HFFc6 (cell line): ENCODE measurements around the gene NPAS3. TPM values are rescaled to one million over a fixed set of nuclear protein-coding genes. Genes with fewer than 3 reads are reported as not detected.

ENCODE experiments used
- DNase-seq: peaks from one replicate; pipeline ENCODE4 v3.0.0-alpha.2; 2018
- H3K27ac Mint-ChIP-seq: 2 replicates; pipeline ENCODE4 v1.8.0; 2020; ENCODE audit warnings: mild to moderate bottlenecking, mixed read lengths
- H3K27me3 Mint-ChIP-seq: 2 replicates; pipeline ENCODE4 v1.8.0; 2021; ENCODE audit warnings: mild to moderate bottlenecking, moderate library complexity, mixed read lengths; ENCODE audit not compliant: insufficient read depth
- H3K36me3 Mint-ChIP-seq: 2 replicates; pipeline ENCODE4 v1.8.0; 2021; ENCODE audit warnings: low read depth, mixed read lengths
- H3K4me1 Mint-ChIP-seq: 2 replicates; pipeline ENCODE4 v1.8.0; 2020; ENCODE audit warnings: low read depth, mixed read lengths
- H3K4me3 Mint-ChIP-seq: 2 replicates; pipeline ENCODE4 v1.8.0; 2020; ENCODE audit warnings: mild to moderate bottlenecking, moderate library complexity, mixed read lengths
- H3K9me3 Mint-ChIP-seq: 2 replicates; pipeline ENCODE4 v1.8.0; 2020; ENCODE audit warnings: mild to moderate bottlenecking, mixed read lengths
- CTCF ChIP-seq: fragments of 200-600 bp; sonication (generic); IDR thresholded peaks from 2 replicates; pipeline ENCODE4 v1.5.0; 2021; ENCODE audit warnings: antibody characterized with exemption, mild to moderate bottlenecking
- total RNA-seq, 6 experiments: library from RNA; stranded (reverse); fragmentation: NEBNext Ultra II Directional; extraction: Animal tissue kit (Norgen Biotek cat#: 25700); gene quantifications; 2 replicates in 1 of 6; 3 replicates in 5 of 6; pipeline ENCODE4 v1.2.3, GENCODE V29; 2021

Gene NPAS3
- total RNA-seq, 6 experiments from 2014 or later, result not detected

- H3K36me3 Mint-ChIP-seq, result no peaks in the 10 kb centered on the region
- H3K9me3 Mint-ChIP-seq, result no peaks in the 10 kb centered on the region; the same call in 1 of the 2 replicates
- peaks cover 19% of the 10 kb centered on the region; the same call in 1 of the 2 replicates for H3K4me1 Mint-ChIP-seq
- H3K27ac Mint-ChIP-seq, result no peak overlapping the region
- DNase-seq, result no peak
- no peaks in the 10 kb centered on the region for H3K27me3 Mint-ChIP-seq
- H3K4me3 Mint-ChIP-seq, result no peak overlapping the region
- TF ChIP-seq CTCF, result no peak
Observed at GRCh38 chr14:33586806-33587205, 648.1 kb downstream of the NPAS3 start.

- Mint-ChIP-seq H3K36me3 (no peaks in the 10 kb centered on the region), H3K4me3 (no peak overlapping the region)
Observed at GRCh38 chr14:33587791-33588190, 649.1 kb downstream of the NPAS3 start.

GRCh38 chr14:33588771-33589170 is 650.1 kb downstream of the NPAS3 start:
- Mint-ChIP-seq H3K36me3 (no peaks in the 10 kb centered on the region), H3K9me3 (no peaks in the 10 kb centered on the region; the same call in 1 of the 2 replicates), H3K4me1 (peaks cover 28% of the 10 kb centered on the region; the same call in 1 of the 2 replicates), H3K27me3 (no peaks in the 10 kb centered on the region), H3K27ac (no peak overlapping the region), H3K4me3 (no peak overlapping the region)
- DNase-seq, result no peak
- no peak for TF ChIP-seq CTCF

More at GRCh38 chr14:33587791-33588190, 649.1 kb downstream of the NPAS3 start:
- H3K27ac Mint-ChIP-seq, result no peak overlapping the region
- DNase-seq, result no peak
- H3K9me3 Mint-ChIP-seq, result no peaks in the 10 kb centered on the region; the same call in 1 of the 2 replicates
- TF ChIP-seq CTCF, result no peak
- H3K27me3 Mint-ChIP-seq, result no peaks in the 10 kb centered on the region
- peaks cover 28% of the 10 kb centered on the region; the same call in 1 of the 2 replicates for H3K4me1 Mint-ChIP-seq

GRCh38 chr14:33589334-33589733 is 650.7 kb downstream of the NPAS3 start:
- H3K27me3 Mint-ChIP-seq, result no peaks in the 10 kb centered on the region
- peaks cover 28% of the 10 kb centered on the region; the same call in 1 of the 2 replicates for H3K4me1 Mint-ChIP-seq
- peak; percentile 63 for DNase-seq
- no peak for TF ChIP-seq CTCF
- H3K27ac Mint-ChIP-seq, result no peak overlapping the region
- no peak overlapping the region for H3K4me3 Mint-ChIP-seq
- H3K36me3 Mint-ChIP-seq, result 0 out of 2 replicates have a peak, but pooled peaks cover 2% of the 10 kb centered on the region
- no peaks in the 10 kb centered on the region; the same call in 1 of the 2 replicates for H3K9me3 Mint-ChIP-seq

- 0 out of 2 replicates have a peak, but pooled peaks cover 5% of the 10 kb centered on the region for H3K36me3 Mint-ChIP-seq
- H3K9me3 Mint-ChIP-seq, result no peaks in the 10 kb centered on the region; the same call in 1 of the 2 replicates
- no peak for TF ChIP-seq CTCF
- no peak for DNase-seq
- H3K4me1 Mint-ChIP-seq, result peaks cover 28% of the 10 kb centered on the region; the same call in 1 of the 2 replicates
- no peak overlapping the region for H3K4me3 Mint-ChIP-seq
- no peak overlapping the region for H3K27ac Mint-ChIP-seq
- peaks cover 3% of the 10 kb centered on the region; the same call in 1 of the 2 replicates for H3K27me3 Mint-ChIP-seq
Observed at GRCh38 chr14:33590891-33591630, 652.4 kb downstream of the NPAS3 start.
